HepG2 (cell line): ENCODE measurements around the gene SMCO4. TPM values are rescaled to one million over a fixed set of nuclear protein-coding genes. Genes with fewer than 3 reads are reported as not detected.

Source experiments
- ATAC-seq: fragments of 200-7000 bp; cut with Tn5 transposase; 3 replicates; pipeline ENCODE4 v1.9.1; 2020; ENCODE audit warnings: mild to moderate bottlenecking, moderate library complexity
- BruUV-seq: library from RNA; stranded (reverse); fragments of 400-500 nt; replicated peaks from 2 replicates; lab custom pipeline; 2021; lab: Mats Ljungman, UMichigan
- CTCF ChIA-PET: fragments of 300-600 bp; formaldehyde crosslinking; extraction: SDS; loops from one replicate; lab custom pipeline; 2021; ENCODE audit warnings: low total read pairs, inconsistent platforms, low intra/inter-chr PET ratio; lab: Yijun Ruan, JAX
- POLR2A ChIA-PET: fragments of 350-600 bp; sonication (Branson Sonifier 250); formaldehyde crosslinking; loops from one replicate; lab custom pipeline; 2020; ENCODE audit warnings: antibody characterized with exemption, inconsistent platforms; lab: Yijun Ruan, JAX
- DNase-seq: peaks from one replicate; pipeline ENCODE4 v3.0.0-alpha.2; 2015; ENCODE audit warnings: low spot score
- FAIRE-seq: peaks from 3 replicates; lab custom pipeline; 2011; peaks lifted over from hg19 to GRCh38; lab: Jason Lieb, UNC
- H2AFZ ChIP-seq: one replicate; pipeline ENCODE4 v1.6.1; 2011; ENCODE audit warnings: low read length, inconsistent platforms
- H3K27ac ChIP-seq: fragments of 300-600 bp; 3 replicates; pipeline ENCODE4 v1.8.0; 2011; ENCODE audit warnings: mixed run types, mild to moderate bottlenecking, mixed read lengths, low read length, inconsistent platforms; ENCODE audit not compliant: insufficient read depth; ENCODE audit errors: extremely low read length
- H3K27me3 ChIP-seq, 2 experiments: fragments of 200-600 bp in 1 of 2; 2 replicates in 1 of 2; 3 replicates in 1 of 2; pipeline versions ENCODE4 v1.6.0 to v1.8.0; 2011; ENCODE audit warnings: low read length in 2 of 2, mild to moderate bottlenecking in 2 of 2, moderate library complexity in 2 of 2, inconsistent platforms in 1 of 2; ENCODE audit not compliant: insufficient read depth in 2 of 2, control insufficient read depth in 1 of 2
- H3K36me3 ChIP-seq, 2 experiments: fragments of 200-600 bp in 1 of 2; replicated peaks in 1 of 2; 2 replicates in 1 of 2; 3 replicates in 1 of 2; pipeline versions ENCODE4 v1.5.1 to v1.8.0; 2011; ENCODE audit warnings: low read length in 2 of 2, inconsistent platforms in 1 of 2; ENCODE audit not compliant: insufficient read depth in 2 of 2, control insufficient read depth in 1 of 2
- H3K4me1 ChIP-seq: 2 replicates; pipeline ENCODE4 v1.5.1; 2012; ENCODE audit warnings: low read length, inconsistent platforms; ENCODE audit not compliant: insufficient read depth
- H3K4me2 ChIP-seq: 2 replicates; pipeline ENCODE4 v1.6.0; 2011; ENCODE audit warnings: low read depth, low read length, inconsistent platforms
- H3K4me3 ChIP-seq, 3 experiments: fragments of 200-600 bp in 1 of 3; sonication (generic), shearing (Covaris generic) in 1 of 3; replicated peaks in 1 of 3; 2 replicates each; pipeline ENCODE4 v1.5.1; 2011 to 2016; ENCODE audit warnings: low read length in 3 of 3, inconsistent platforms in 2 of 3, low read depth in 2 of 3, mild to moderate bottlenecking in 2 of 3, control low read depth in 1 of 3, mixed read lengths in 1 of 3; ENCODE audit not compliant: insufficient read depth in 1 of 3
- H3K79me2 ChIP-seq: one replicate; pipeline ENCODE4 v1.6.1; 2011; ENCODE audit warnings: low read length, inconsistent platforms; ENCODE audit not compliant: insufficient read depth
- H3K9ac ChIP-seq: 2 replicates; pipeline ENCODE4 v1.6.0; 2011; ENCODE audit warnings: mild to moderate bottlenecking, low read depth, low read length, inconsistent platforms; ENCODE audit not compliant: insufficient read depth
- H3K9me3 ChIP-seq: 2 replicates; pipeline ENCODE4 v1.5.1; 2012; ENCODE audit warnings: mild to moderate bottlenecking, low read length
- H4K20me1 ChIP-seq: 2 replicates; pipeline ENCODE4 v1.6.0; 2011; ENCODE audit warnings: inconsistent platforms, mild to moderate bottlenecking, low read length, moderate library complexity; ENCODE audit not compliant: insufficient read depth
- BRD4 ChIP-seq: sonication (generic); formaldehyde crosslinking; IDR thresholded peaks from 2 replicates; pipeline ENCODE4 v1.4.0; 2020; ENCODE audit warnings: missing genetic modification reagents
- KDM4B ChIP-seq: sonication (generic); formaldehyde crosslinking; IDR thresholded peaks from 2 replicates; pipeline ENCODE4 v1.4.0; 2020; ENCODE audit warnings: missing genetic modification reagents
- MAZ ChIP-seq, 2 experiments: sonication (generic) in 1 of 2; formaldehyde crosslinking in 1 of 2; IDR thresholded peaks; 2 replicates each; pipeline versions ENCODE4 v1.5.0 to v1.6.1; 2012 to 2020; ENCODE audit warnings: low read depth in 2 of 2, mild to moderate bottlenecking in 2 of 2, borderline replicate concordance in 1 of 2, improper control_type of control experiment in 1 of 2, low read length in 1 of 2, missing genetic modification reagents in 1 of 2, moderate library complexity in 1 of 2
- MTA1 ChIP-seq: sonication (generic); formaldehyde crosslinking; IDR thresholded peaks from 2 replicates; pipeline ENCODE4 v1.4.0; 2020; ENCODE audit warnings: missing genetic modification reagents, mild to moderate bottlenecking, borderline replicate concordance
- SRY ChIP-seq: sonication (generic); formaldehyde crosslinking; IDR thresholded peaks from 2 replicates; pipeline ENCODE4 v1.8.0; 2022; ENCODE audit warnings: mild to moderate bottlenecking, missing genetic modification reagents
- XRCC5 ChIP-seq: fragments of 200-400 bp; formaldehyde crosslinking; optimal IDR thresholded peaks from 2 replicates; pipeline ENCODE3; 2017; ENCODE audit warnings: mild to moderate bottlenecking, low read length
- ZKSCAN5 ChIP-seq: sonication (generic); formaldehyde crosslinking; IDR thresholded peaks from 2 replicates; pipeline ENCODE4 v1.5.1; 2020; ENCODE audit warnings: mild to moderate bottlenecking, missing genetic modification reagents
- ZNF101 ChIP-seq: sonication (generic); formaldehyde crosslinking; IDR thresholded peaks from 2 replicates; pipeline ENCODE4 v1.4.0; 2020; ENCODE audit warnings: mild to moderate bottlenecking, low read depth, missing genetic modification reagents, borderline replicate concordance
- ZNF17 ChIP-seq: sonication (generic); formaldehyde crosslinking; IDR thresholded peaks from 2 replicates; pipeline ENCODE4 v1.5.0; 2020; ENCODE audit warnings: mild to moderate bottlenecking, missing genetic modification reagents
- ZNF30 ChIP-seq: sonication (generic); formaldehyde crosslinking; IDR thresholded peaks from 2 replicates; pipeline ENCODE4 v1.5.0; 2020; ENCODE audit warnings: mild to moderate bottlenecking, missing genetic modification reagents
- ZNF460 ChIP-seq: sonication (generic); formaldehyde crosslinking; IDR thresholded peaks from 2 replicates; pipeline ENCODE4 v1.5.1; 2020; ENCODE audit warnings: missing genetic modification reagents, mild to moderate bottlenecking, borderline replicate concordance
- ZNF780A ChIP-seq: sonication (generic); formaldehyde crosslinking; IDR thresholded peaks from 2 replicates; pipeline ENCODE4 v1.8.0; 2022; ENCODE audit warnings: mild to moderate bottlenecking, missing genetic modification reagents, moderate library complexity
- ZNF782 ChIP-seq: sonication (generic); formaldehyde crosslinking; IDR thresholded peaks from 2 replicates; pipeline ENCODE4 v1.4.0; 2020; ENCODE audit warnings: missing genetic modification reagents, mild to moderate bottlenecking, borderline replicate concordance
- WGBS: methylation state at CpG from one replicate; pipeline ENCODE4 v1.1.6; 2017; ENCODE audit warnings: low lambda C conversion rate; 5-methylcytosine and 5-hydroxymethylcytosine counted together
- in situ Hi-C: cut with HindIII; loops from 2 replicates; pipeline ENCODE4 v1.10.0; 2017; ENCODE audit warnings: low pct_unique_long_range_greater_than_20kb; ENCODE audit not compliant: extremely low pct_ligation_motif_present
- intact Hi-C: fragments of 100-400 bp; cut with micrococcal nuclease; formaldehyde crosslinking; loops from one replicate; pipeline ENCODE4 v1.10.0; 2022; ENCODE audit not compliant: unreplicated experiment
- polyA plus RNA-seq, 8 experiments: library from polyadenylated mRNA; depleted of rRNA in 3 of 8; stranded (reverse) in 7 of 8; unstranded in 1 of 8; fragments of >200 nt; fragmentation: Illumina TruSeq in 4 of 8; extraction: Trizol in 4 of 8; gene quantifications; 2 replicates each; pipeline versions ENCODE4 v1.2.1 to v1.2.3, GENCODE V29; 2011 to 2016; ENCODE audit warnings: low read depth in 4 of 8, missing spikeins in 1 of 8, mixed read lengths in 1 of 8; ENCODE audit not compliant: insufficient read depth in 1 of 8
- total RNA-seq, 5 experiments: library from RNA; depleted of rRNA; stranded (reverse); fragments of >200 nt; fragmentation: Illumina TruSeq; extraction: Trizol; gene quantifications; 2 replicates each; pipeline ENCODE4 v1.2.3, GENCODE V29; 2016; ENCODE audit warnings: low read depth in 1 of 5

The SMCO4 gene
- total and polyA plus RNA-seq, 2 of the 13 experiments (the other 11 are each of a cell fraction or from before 2014, with no cell fraction given) = 10.6 to 28.5 TPM

- intact Hi-C loops = no loop called here
- no peak overlapping the region for H2AFZ ChIP-seq
- no peak overlapping the region for H3K27ac ChIP-seq
- in situ Hi-C loops = no loop called here
- H3K27me3 ChIP-seq = no peaks in the 10 kb centered on the region
- peaks cover 10% of the 10 kb centered on the region for H3K4me1 ChIP-seq
- no peaks in the 10 kb centered on the region for H4K20me1 ChIP-seq
- ChIA-PET CTCF (no interaction called here), POLR2A (no interaction called here)
- no peak for ATAC-seq
- peaks cover 4% of the 10 kb centered on the region for H3K79me2 ChIP-seq
- H3K4me2 ChIP-seq = no peak overlapping the region
- FAIRE-seq = no peak
- DNase-seq = no peak
- H3K9me3 ChIP-seq = no peaks in the 10 kb centered on the region
- H3K4me3 ChIP-seq = no peak overlapping the region
- no TSS peak for BruUV-seq
- TF ChIP-seq MAZ (IDR thresholded peaks at IDR 0.05; ENCODE audit: borderline replicate concordance, low read depth, low read length) (no peak), MAZ (CRISPR knock-in tag; IDR thresholded peaks at IDR 0.05; ENCODE audit: low read depth) (no peak), SRY (CRISPR knock-in tag) (no peak), ZKSCAN5 (CRISPR knock-in tag) (no peak), ZNF17 (CRISPR knock-in tag) (no peak), ZNF30 (CRISPR knock-in tag) (no peak), KDM4B (CRISPR knock-in tag) (no peak), BRD4 (CRISPR knock-in tag) (no peak), ZNF780A (CRISPR knock-in tag) (no peak), XRCC5 (no peak), ZNF782 (CRISPR knock-in tag) (no peak), ZNF460 (no peak), MTA1 (no peak), ZNF101 (CRISPR knock-in tag) (no peak)
- no peaks in the 10 kb centered on the region; a peak in 1 of 5 replicates for H3K36me3 ChIP-seq
- H3K9ac ChIP-seq = no peak overlapping the region
- WGBS = 100% methylated on average over 1 of the region's 1 CpG
Observed at GRCh38 chr11:93507517-93507916, 35.7 kb downstream of the SMCO4 start.
